ENCODE measurements around the gene PLCD1.

PLCD1 gene

GRCh38 chr3:37986479-37987314, 42.7 kb downstream of the PLCD1 start (continued):
- no peak for TF ChIP-seq PATZ1 (CRISPR knock-in tag; IDR thresholded peaks at IDR 0.05; ENCODE audit: borderline replicate concordance)

- ATAC-seq = no peak
- no peak for TF ChIP-seq GLIS3 (CRISPR knock-in tag; IDR thresholded peaks at IDR 0.05)
- TF ChIP-seq TCF4 (CRISPR knock-in tag; IDR thresholded peaks at IDR 0.05; ENCODE audit: borderline replicate concordance) = no peak
- TF ChIP-seq ARNTL (CRISPR knock-in tag; IDR thresholded peaks at IDR 0.05; ENCODE audit: borderline replicate concordance, low read depth) = no peak
- no peak for TF ChIP-seq ZNF8 (CRISPR knock-in tag; IDR thresholded peaks at IDR 0.05)
- TF ChIP-seq TOX (CRISPR knock-in tag; IDR thresholded peaks at IDR 0.05; ENCODE audit: borderline replicate concordance) = no peak
- no peak for TF ChIP-seq RARB (CRISPR knock-in tag; IDR thresholded peaks at IDR 0.05)
- no peak for TF ChIP-seq CSDC2 (CRISPR knock-in tag; IDR thresholded peaks at IDR 0.05)
- no peak for TF ChIP-seq PPARA (CRISPR knock-in tag; IDR thresholded peaks at IDR 0.05; ENCODE audit: borderline replicate concordance)
- no peak for TF ChIP-seq ZNF565 (CRISPR knock-in tag; conservative IDR thresholded peaks at IDR 0.05; ENCODE audit: low read depth)
- TF ChIP-seq ZFP30 (CRISPR knock-in tag; IDR thresholded peaks at IDR 0.05) = no peak
- TF ChIP-seq CREB5 (CRISPR knock-in tag; IDR thresholded peaks at IDR 0.05; ENCODE audit: low read depth) = no peak
Observed at GRCh38 chr3:37985637-37986320, 43.7 kb downstream of the PLCD1 start.

GRCh38 chr3:37984596-37984995, 44.8 kb downstream of the PLCD1 start:
- ATAC-seq = no peak
- TF ChIP-seq CSDC2 (CRISPR knock-in tag; IDR thresholded peaks at IDR 0.05) (no peak), GLIS3 (CRISPR knock-in tag; IDR thresholded peaks at IDR 0.05) (no peak), ESRRG (CRISPR knock-in tag; IDR thresholded peaks at IDR 0.05) (no peak), RARB (CRISPR knock-in tag; IDR thresholded peaks at IDR 0.05) (no peak), ZNF70 (CRISPR knock-in tag; IDR thresholded peaks at IDR 0.05) (no peak), CREB5 (CRISPR knock-in tag; IDR thresholded peaks at IDR 0.05; ENCODE audit: low read depth) (no peak), POU6F1 (CRISPR knock-in tag; IDR thresholded peaks at IDR 0.05; ENCODE audit: borderline replicate concordance, low read depth) (no peak)

- no peak for ATAC-seq
- no peak for TF ChIP-seq PPARA (CRISPR knock-in tag; IDR thresholded peaks at IDR 0.05; ENCODE audit: borderline replicate concordance)
- TF ChIP-seq OSR1 (CRISPR knock-in tag; IDR thresholded peaks at IDR 0.05) = no peak
- TF ChIP-seq ZFP30 (CRISPR knock-in tag; IDR thresholded peaks at IDR 0.05) = no peak
- no peak for TF ChIP-seq GLIS3 (CRISPR knock-in tag; IDR thresholded peaks at IDR 0.05)
Observed at GRCh38 chr3:37984051-37984450, 45.4 kb downstream of the PLCD1 start.

GRCh38 chr3:37982331-37982730, 47.1 kb downstream of the PLCD1 start:
- TF ChIP-seq CREB5 (CRISPR knock-in tag; IDR thresholded peaks at IDR 0.05; ENCODE audit: low read depth) (no peak), ZNF70 (CRISPR knock-in tag; IDR thresholded peaks at IDR 0.05) (no peak), ZFP3 (CRISPR knock-in tag; IDR thresholded peaks at IDR 0.05) (no peak), GLIS3 (CRISPR knock-in tag; IDR thresholded peaks at IDR 0.05) (no peak), ZC3H10 (CRISPR knock-in tag; IDR thresholded peaks at IDR 0.05) (no peak), BACH2 (CRISPR knock-in tag; IDR thresholded peaks at IDR 0.05; ENCODE audit: borderline replicate concordance) (no peak), ZNF8 (CRISPR knock-in tag; IDR thresholded peaks at IDR 0.05) (no peak), CSRNP3 (CRISPR knock-in tag; IDR thresholded peaks at IDR 0.05) (no peak), PPARA (CRISPR knock-in tag; IDR thresholded peaks at IDR 0.05; ENCODE audit: borderline replicate concordance) (no peak), ZNF565 (CRISPR knock-in tag; conservative IDR thresholded peaks at IDR 0.05; ENCODE audit: low read depth) (no peak), ISL1 (CRISPR knock-in tag; IDR thresholded peaks at IDR 0.05) (no peak), POU6F1 (CRISPR knock-in tag; IDR thresholded peaks at IDR 0.05; ENCODE audit: borderline replicate concordance, low read depth) (no peak), OSR1 (CRISPR knock-in tag; IDR thresholded peaks at IDR 0.05) (no peak), RARB (CRISPR knock-in tag; IDR thresholded peaks at IDR 0.05) (no peak)
- no peak for ATAC-seq

All from SK-N-SH treated with all-trans-retinoic acid at 6 μM for 48 hours (cell line).